PFSK-1 (cell line): ENCODE data around the gene IGFBP1.

Experiments
- FOXP2 ChIP-seq: optimal IDR thresholded peaks from 2 replicates; pipeline ENCODE3; 2011; ENCODE audit warnings: borderline replicate concordance, control low read depth, inconsistent platforms; ENCODE audit not compliant: insufficient read depth; ENCODE audit errors: extremely low read length, extremely low read depth
- POLR2AphosphoS5 ChIP-seq: IDR thresholded peaks from 2 replicates; pipeline ENCODE4 v1.6.1; 2012; ENCODE audit warnings: low read depth, mild to moderate bottlenecking, control low read depth, low read length, moderate library complexity
- SIN3A ChIP-seq: IDR thresholded peaks from 2 replicates; pipeline ENCODE4 v1.6.1; 2012; ENCODE audit warnings: mild to moderate bottlenecking, low read length, moderate library complexity, borderline replicate concordance; ENCODE audit not compliant: insufficient read depth
- TAF1 ChIP-seq: IDR thresholded peaks from 2 replicates; pipeline ENCODE4 v1.6.1; 2012; ENCODE audit warnings: low read length, control low read depth, borderline replicate concordance; ENCODE audit not compliant: insufficient read depth
- TF ChIP-seq, protein P1 (sequence below), 2 experiments: IDR thresholded peaks; 2 replicates each; pipeline versions ENCODE4 v1.6.1 to v1.8.0; 2011 to 2012; ENCODE audit warnings: low read depth in 2 of 2, low read length in 2 of 2, control low read depth in 1 of 2, inconsistent platforms in 1 of 2, mild to moderate bottlenecking in 1 of 2, moderate library complexity in 1 of 2; ENCODE audit not compliant: insufficient read depth in 1 of 2

IGFBP1 gene

DNA sequence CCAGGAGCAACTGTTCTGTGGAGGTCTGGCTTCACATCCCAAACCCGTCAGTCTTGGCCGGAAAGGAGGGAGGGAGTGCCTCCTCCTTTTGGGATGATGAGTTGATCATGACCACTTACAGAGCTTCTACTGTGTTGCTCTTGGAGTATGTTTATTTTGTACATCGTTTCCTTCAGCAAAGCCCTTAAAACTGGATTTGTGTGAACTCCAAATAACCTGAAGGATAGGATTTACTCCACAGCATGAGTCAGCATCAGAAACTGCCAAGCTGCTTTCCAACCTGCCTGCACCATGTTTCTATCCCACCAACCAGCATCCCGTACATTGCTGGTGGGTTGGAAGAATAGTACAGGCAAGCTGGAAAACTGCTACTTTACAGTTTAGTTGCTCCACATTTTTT lies 18.9 kb upstream of the IGFBP1 start:
- TF ChIP-seq POLR2AphosphoS5 (no peak), FOXP2 (no peak), SIN3A (no peak), TAF1 (no peak)
- TF ChIP-seq, protein P1, sequence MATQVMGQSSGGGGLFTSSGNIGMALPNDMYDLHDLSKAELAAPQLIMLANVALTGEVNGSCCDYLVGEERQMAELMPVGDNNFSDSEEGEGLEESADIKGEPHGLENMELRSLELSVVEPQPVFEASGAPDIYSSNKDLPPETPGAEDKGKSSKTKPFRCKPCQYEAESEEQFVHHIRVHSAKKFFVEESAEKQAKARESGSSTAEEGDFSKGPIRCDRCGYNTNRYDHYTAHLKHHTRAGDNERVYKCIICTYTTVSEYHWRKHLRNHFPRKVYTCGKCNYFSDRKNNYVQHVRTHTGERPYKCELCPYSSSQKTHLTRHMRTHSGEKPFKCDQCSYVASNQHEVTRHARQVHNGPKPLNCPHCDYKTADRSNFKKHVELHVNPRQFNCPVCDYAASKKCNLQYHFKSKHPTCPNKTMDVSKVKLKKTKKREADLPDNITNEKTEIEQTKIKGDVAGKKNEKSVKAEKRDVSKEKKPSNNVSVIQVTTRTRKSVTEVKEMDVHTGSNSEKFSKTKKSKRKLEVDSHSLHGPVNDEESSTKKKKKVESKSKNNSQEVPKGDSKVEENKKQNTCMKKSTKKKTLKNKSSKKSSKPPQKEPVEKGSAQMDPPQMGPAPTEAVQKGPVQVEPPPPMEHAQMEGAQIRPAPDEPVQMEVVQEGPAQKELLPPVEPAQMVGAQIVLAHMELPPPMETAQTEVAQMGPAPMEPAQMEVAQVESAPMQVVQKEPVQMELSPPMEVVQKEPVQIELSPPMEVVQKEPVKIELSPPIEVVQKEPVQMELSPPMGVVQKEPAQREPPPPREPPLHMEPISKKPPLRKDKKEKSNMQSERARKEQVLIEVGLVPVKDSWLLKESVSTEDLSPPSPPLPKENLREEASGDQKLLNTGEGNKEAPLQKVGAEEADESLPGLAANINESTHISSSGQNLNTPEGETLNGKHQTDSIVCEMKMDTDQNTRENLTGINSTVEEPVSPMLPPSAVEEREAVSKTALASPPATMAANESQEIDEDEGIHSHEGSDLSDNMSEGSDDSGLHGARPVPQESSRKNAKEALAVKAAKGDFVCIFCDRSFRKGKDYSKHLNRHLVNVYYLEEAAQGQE (IDR thresholded peaks at IDR 0.05; ENCODE audit: insufficient read depth in 1 of 2, low read depth in 2 of 2, low read length in 2 of 2): no peak

DNA sequence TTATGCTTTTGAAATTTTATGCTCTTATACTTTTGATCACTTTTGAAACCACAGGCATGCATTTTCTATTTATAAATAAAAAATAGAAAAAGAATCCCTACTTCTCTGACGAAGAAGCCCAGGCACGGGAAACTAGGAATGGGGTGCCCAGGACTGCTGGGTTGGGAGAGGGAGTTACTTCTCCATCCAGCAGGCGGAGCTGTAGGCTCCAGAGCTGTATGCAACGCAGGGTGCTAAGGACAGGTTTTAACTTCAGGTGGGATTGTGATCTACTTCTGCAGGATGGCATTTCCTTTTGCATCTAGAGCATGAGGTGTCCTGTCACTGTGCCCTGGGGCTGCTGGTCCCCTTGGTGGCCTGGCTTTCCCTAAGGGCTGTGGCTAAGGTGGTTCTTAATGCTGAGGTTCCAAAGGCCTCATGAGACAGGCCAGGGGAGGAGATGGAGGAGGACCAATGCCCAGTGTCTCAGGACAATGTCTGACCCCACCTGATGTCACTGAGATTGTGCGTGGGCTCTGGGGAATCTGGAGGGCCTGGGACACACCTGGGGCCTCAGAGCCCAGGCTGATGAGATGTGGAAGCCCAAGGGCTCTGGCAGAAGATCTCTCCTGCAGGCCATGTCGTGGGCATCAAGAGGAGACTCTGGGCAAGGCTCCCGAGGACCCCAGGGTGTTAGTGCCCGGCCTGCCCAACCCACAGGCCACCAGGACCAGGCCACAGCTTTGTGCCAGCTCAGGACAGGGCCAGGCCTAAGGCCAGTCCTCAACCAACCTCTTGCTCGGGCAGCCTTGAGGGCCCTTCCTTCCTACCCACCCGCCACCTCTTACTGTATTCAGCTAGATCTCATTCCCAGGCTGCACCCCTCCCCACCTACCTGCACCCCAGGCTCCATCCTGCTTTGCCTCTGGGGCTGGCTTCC lies 15.9 kb upstream of the IGFBP1 start:
- TF ChIP-seq, protein P1 (IDR thresholded peaks at IDR 0.05; ENCODE audit: insufficient read depth in 1 of 2, low read depth in 2 of 2, low read length in 2 of 2): no peak
- TF ChIP-seq POLR2AphosphoS5 (no peak), TAF1 (no peak), SIN3A (no peak), FOXP2 (no peak)

GRCh38 chr7:45873035-45873354 lies 15.3 kb upstream of the IGFBP1 start, which contains the start of gene CCDC201:
CCDC201 (minus strand) TSS chr7:45873082; CDS start chr7:45873007, 75 bp downstream.
- TF ChIP-seq, protein P1 (IDR thresholded peaks at IDR 0.05; ENCODE audit: insufficient read depth in 1 of 2, low read depth in 2 of 2, low read length in 2 of 2): no peak
- no peak for TF ChIP-seq POLR2AphosphoS5

GRCh38 chr7:45873355-45873754 lies 14.9 kb upstream of the IGFBP1 start:
- no peak for TF ChIP-seq POLR2AphosphoS5
- TF ChIP-seq, protein P1 (IDR thresholded peaks at IDR 0.05; ENCODE audit: insufficient read depth in 1 of 2, low read depth in 2 of 2, low read length in 2 of 2): no peak

DNA sequence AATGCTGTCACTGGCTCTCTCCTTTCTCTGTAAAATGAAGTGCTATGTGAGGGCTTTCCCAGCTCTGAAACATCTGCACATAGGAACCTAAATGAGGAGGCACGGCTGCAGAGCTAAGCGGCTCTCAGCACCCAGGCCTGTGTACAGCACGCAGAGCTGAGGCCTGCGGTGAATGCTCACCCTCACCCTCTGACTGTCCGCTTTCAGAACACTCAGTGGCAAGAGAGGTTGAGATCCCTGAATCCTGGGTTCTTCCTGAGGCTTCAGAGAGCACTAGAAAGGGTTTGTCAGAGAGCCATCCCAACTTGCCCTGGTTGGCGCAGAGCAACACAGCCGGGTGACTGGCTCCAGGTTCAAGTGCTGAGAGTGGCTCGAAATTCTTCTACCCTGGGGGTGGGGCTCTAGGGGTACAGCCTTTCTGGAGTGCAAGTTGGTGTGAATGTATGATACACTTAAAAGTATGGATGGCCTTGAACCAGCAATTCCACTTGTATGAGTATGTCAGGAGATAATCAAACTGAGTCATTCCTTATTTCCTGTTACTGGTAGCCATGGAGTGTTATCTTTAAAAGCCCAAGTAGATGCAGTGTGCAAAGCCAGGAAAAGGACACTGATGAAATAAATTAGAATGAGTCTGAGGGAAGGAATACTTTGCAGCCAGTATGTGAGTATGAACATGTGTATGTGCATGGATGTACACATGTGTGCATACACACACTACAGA lies 13.7 kb upstream of the IGFBP1 start:
- TF ChIP-seq, protein P1 (IDR thresholded peaks at IDR 0.05; ENCODE audit: insufficient read depth in 1 of 2, low read depth in 2 of 2, low read length in 2 of 2): no peak
- TF ChIP-seq TAF1 (no peak), FOXP2 (no peak)
